Activated CD8-positive, alpha-beta T cell treated with anti-CD3 and anti-CD28 coated beads for 36 hours (primary cell): Measurements from ENCODE around the gene PLXND1. TPM values are rescaled to one million over a fixed set of nuclear protein-coding genes. Genes with fewer than 3 reads are reported as not detected.

Source experiments
- ATAC-seq: fragments of 200-7000 bp; cut with Tn5 transposase; one replicate; pipeline ENCODE4 v1.10.0; 2021; ENCODE audit warnings: mild to moderate bottlenecking, moderate library complexity
- CTCF ChIA-PET: fragments of 350-600 bp; sonication (Branson Sonifier 250); formaldehyde crosslinking; loops from one replicate; lab custom pipeline; 2021; ENCODE audit warnings: antibody characterized with exemption; lab: Charles Lee
- POLR2A ChIA-PET: fragments of 350-600 bp; sonication (Branson Sonifier 250); formaldehyde crosslinking; loops from one replicate; lab custom pipeline; 2021; ENCODE audit warnings: antibody characterized with exemption; lab: Charles Lee
- DNase-seq: peaks from one replicate; pipeline ENCODE4 v3.0.0-alpha.2; 2020
- H3K27ac Mint-ChIP-seq: one replicate; pipeline ENCODE4 v1.8.0; 2021; ENCODE audit warnings: mild to moderate bottlenecking, mixed read lengths
- H3K27me3 Mint-ChIP-seq: one replicate; pipeline ENCODE4 v1.8.0; 2021; ENCODE audit warnings: mixed read lengths
- H3K36me3 Mint-ChIP-seq: one replicate; pipeline ENCODE4 v1.8.0; 2021; ENCODE audit warnings: low read depth, mixed read lengths
- H3K4me1 Mint-ChIP-seq: one replicate; pipeline ENCODE4 v1.8.0; 2021; ENCODE audit warnings: low read depth, mixed read lengths
- H3K4me3 Mint-ChIP-seq: one replicate; pipeline ENCODE4 v1.8.0; 2021; ENCODE audit warnings: mild to moderate bottlenecking, moderate library complexity, mixed read lengths
- H3K9me3 Mint-ChIP-seq: one replicate; pipeline ENCODE4 v1.8.0; 2021; ENCODE audit warnings: mixed read lengths
- CTCF ChIP-seq: fragments of 200-600 bp; IDR thresholded peaks from one replicate; pipeline ENCODE4 v1.8.0; 2022; ENCODE audit warnings: antibody characterized with exemption, mild to moderate bottlenecking
- intact Hi-C: fragments of 100-400 bp; cut with micrococcal nuclease; formaldehyde crosslinking; loops from one replicate; pipeline ENCODE4 v1.10.0; 2022
- total RNA-seq, 2 experiments: library from RNA; stranded (reverse); gene quantifications; one replicate each; pipeline ENCODE4 v1.2.3, GENCODE V29; 2021

Gene PLXND1
- total RNA-seq, 2 experiments from 2014 or later, result 10.7 to 12.5 TPM

DNA sequence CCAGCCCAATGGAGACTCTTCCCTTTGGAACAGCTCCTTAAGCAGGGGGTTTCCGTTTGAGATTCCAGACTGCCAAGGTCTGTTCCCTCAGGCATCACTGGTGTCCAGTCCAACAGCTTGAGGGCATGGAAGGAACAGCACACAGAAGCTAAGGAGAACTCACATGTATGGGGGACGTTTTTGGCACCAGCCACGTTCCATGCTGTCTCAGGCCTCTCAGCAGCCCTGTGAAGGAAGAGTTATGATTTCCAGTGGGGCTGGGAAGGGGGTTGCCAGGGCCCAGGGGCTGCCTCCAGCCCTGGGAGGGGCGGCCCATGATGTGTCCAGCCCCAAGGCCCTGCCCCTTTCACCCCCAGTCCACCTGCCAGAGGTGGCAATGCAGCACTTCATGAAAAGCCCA lies 85.5 kb downstream of the PLXND1 start:
- H3K4me1 Mint-ChIP-seq, result no peaks in the 10 kb centered on the region
- ChIA-PET POLR2A (no interaction called here), CTCF (no interaction called here)
- H3K4me3 Mint-ChIP-seq, result no peak overlapping the region
- no peaks in the 10 kb centered on the region for H3K9me3 Mint-ChIP-seq
- no peaks in the 10 kb centered on the region for H3K36me3 Mint-ChIP-seq
- DNase-seq, result no peak
- H3K27me3 Mint-ChIP-seq, result no peaks in the 10 kb centered on the region
- intact Hi-C loops, result no loop called here
- no peak for ATAC-seq
- no peak for TF ChIP-seq CTCF
- H3K27ac Mint-ChIP-seq, result no peak overlapping the region

DNA sequence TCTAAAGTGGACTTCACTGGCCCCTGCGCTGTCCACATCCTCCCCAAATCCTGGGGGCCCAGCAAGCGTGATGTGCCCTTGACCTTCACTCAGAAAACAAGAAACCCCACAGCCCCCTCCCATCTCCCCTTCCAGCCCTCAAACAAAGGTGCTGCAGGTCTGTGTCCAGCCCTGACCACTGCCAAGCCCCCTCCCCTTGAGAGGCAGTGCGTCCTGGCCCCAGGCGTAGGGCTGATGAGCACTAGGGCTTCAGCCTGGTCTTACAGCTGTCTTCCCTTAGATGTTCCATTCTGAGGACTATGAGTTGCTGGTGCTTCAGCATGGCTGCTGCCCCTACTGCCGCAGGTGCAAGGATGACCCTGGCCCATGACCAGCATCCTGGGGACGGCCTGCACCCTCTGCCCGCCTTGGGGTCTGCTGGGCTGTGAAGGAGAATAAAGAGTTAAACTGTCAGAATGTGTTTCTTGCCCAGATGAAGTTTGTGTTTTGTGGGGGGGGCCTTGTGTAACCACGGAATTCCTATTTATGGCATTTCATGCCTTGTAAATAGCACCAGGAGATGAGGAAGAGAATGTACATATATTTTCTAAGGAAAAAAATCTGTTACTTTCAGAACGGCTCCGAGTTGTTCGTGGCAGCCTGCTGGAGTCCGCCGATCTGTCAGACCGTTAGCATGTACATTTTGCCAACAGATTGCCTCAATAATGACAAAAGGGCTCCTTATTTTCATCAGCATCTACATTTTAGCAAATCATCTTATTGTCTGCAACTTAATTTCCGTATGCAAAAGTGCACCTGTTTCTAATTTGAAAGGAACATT lies 86.4 kb downstream of the PLXND1 start:
- Mint-ChIP-seq H3K9me3 (no peaks in the 10 kb centered on the region), H3K36me3 (no peaks in the 10 kb centered on the region), H3K4me3 (no peak overlapping the region), H3K27ac (no peak overlapping the region), H3K27me3 (no peaks in the 10 kb centered on the region), H3K4me1 (no peaks in the 10 kb centered on the region)
- no peak for TF ChIP-seq CTCF
- CTCF ChIA-PET, result no interaction called here
- POLR2A ChIA-PET, result no interaction called here
- no peak for ATAC-seq
- no peak for DNase-seq
- intact Hi-C loops, result no loop called here

DNA sequence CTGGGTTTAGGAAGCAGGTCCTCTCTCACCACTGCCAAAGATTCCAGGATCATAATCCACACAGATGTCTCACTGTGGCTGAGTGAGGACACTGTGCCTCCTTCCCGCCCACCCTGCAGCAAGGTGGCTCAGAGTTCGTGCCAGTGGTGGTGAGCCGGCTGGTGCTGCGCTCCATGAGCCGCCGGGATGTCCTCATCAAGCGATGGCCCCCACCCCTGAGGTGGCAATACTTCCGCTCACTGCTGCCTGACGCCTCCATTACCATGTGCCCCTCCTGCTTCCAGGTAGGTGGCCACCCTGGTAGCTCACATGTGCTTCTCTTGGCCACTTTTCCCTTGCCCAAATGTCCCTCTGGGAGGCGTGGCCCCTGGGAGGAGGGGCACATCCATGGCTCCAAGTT lies 87.0 kb downstream of the PLXND1 start:
- ChIA-PET CTCF (no interaction called here), POLR2A (no interaction called here)
- ATAC-seq (no peak), DNase-seq (no peak)
- H3K9me3 Mint-ChIP-seq, result no peaks in the 10 kb centered on the region
- intact Hi-C loops, result no loop called here
- H3K27me3 Mint-ChIP-seq, result no peaks in the 10 kb centered on the region
- no peak overlapping the region for H3K4me3 Mint-ChIP-seq
- H3K4me1 Mint-ChIP-seq, result no peaks in the 10 kb centered on the region
- no peak for TF ChIP-seq CTCF
- no peak overlapping the region for H3K27ac Mint-ChIP-seq
- no peaks in the 10 kb centered on the region for H3K36me3 Mint-ChIP-seq

DNA sequence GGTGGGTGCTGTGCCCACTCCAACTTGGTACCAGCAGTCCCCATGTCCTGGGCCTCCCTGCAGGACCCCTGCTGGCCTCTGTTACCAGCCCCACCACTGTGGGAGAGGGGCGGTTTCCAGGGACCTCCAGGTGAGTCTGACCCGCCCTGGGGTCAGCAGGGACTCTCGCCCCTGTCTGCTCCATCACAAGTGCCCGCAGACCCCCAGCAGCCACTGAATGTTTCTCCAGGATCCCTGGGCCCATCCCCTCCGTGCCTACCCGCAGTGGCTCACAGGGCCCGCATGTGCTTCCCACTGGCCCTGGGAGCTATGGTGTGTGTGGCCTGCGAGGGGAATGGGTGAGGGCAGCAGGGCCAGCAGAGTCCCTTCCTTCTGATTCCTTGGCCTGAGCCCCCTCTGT lies 87.9 kb downstream of the PLXND1 start:
- intact Hi-C loops, result no loop called here
- H3K27ac Mint-ChIP-seq, result no peak overlapping the region
- no peaks in the 10 kb centered on the region for H3K36me3 Mint-ChIP-seq
- CTCF ChIA-PET, result no interaction called here
- POLR2A ChIA-PET, result interaction anchor here (0.9 kb wide), 1 partner anchor 11 kb away, joined by 3 read pairs; no protein-coding TSS in a partner anchor
- no peaks in the 10 kb centered on the region for H3K9me3 Mint-ChIP-seq
- no peaks in the 10 kb centered on the region for H3K4me1 Mint-ChIP-seq
- no peaks in the 10 kb centered on the region for H3K27me3 Mint-ChIP-seq
- H3K4me3 Mint-ChIP-seq, result no peak overlapping the region
- DNase-seq (no peak), ATAC-seq (no peak)
- TF ChIP-seq CTCF, result no peak

GRCh38 chr3:129518038-129518561 lies 88.4 kb downstream of the PLXND1 start:
- no peaks in the 10 kb centered on the region for H3K4me1 Mint-ChIP-seq
- no peaks in the 10 kb centered on the region for H3K27me3 Mint-ChIP-seq
- no peaks in the 10 kb centered on the region for H3K9me3 Mint-ChIP-seq
- ATAC-seq (no peak), DNase-seq (no peak)
- CTCF ChIA-PET, result no interaction called here
- no peak overlapping the region for H3K27ac Mint-ChIP-seq
- no peaks in the 10 kb centered on the region for H3K36me3 Mint-ChIP-seq
- H3K4me3 Mint-ChIP-seq, result no peak overlapping the region
- no peak for TF ChIP-seq CTCF
- intact Hi-C loops, result no loop called here
- POLR2A ChIA-PET, result interaction anchor here (0.9 kb wide), 1 partner anchor 11 kb away, joined by 3 read pairs; no protein-coding TSS in a partner anchor
